ENCODE data around the gene BMP8A.
"Not testable (repeated sequence)": the region's sequence is repeated elsewhere in the genome, so short reads cannot be mapped to it uniquely, and the experiment has no call there.

BMP8A gene

GRCh38 chr1:39484564-39484963 lies 6.9 kb upstream of the BMP8A start:
- no peak for DNase-seq

DNA sequence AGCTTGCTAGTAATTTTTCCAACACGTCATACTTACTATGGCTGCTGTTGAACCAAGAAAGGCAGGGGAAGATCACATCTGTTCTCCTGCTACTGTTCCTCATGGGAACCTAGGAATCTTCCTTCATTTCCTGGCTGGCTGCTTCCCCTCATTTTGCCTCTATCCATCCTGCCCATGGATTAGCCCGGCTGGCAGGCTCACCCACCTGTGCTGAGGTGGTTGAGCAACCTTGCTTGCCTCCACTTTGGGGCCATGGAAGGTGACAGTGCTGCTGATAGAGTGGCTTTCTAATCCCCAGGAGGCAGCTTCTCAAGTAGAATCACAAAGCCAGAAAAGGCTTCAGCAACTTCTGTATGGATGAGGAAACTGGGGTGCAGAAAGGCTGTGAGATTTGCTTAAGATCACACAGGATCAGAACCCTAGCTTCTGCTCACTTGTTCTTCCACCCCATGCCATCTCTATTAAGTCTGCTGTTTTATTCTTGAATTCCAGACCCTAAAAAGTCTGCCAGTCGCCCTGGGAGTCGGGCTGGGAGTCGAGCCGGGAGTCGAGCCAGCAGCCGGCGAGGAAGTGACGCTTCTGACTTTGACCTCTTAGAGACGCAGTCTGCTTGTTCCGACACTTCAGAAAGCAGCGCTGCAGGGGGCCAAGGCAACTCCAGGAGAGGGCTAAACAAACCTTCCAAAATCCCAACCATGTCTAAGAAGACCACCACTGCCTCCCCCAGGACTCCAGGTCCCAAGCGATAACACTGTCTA lies 6.2 kb upstream of the BMP8A start:
- DNase-seq, result no peak

GRCh38 chr1:39488012-39488545 lies 3.4 kb upstream of the BMP8A start:
- no peak for DNase-seq

DNA sequence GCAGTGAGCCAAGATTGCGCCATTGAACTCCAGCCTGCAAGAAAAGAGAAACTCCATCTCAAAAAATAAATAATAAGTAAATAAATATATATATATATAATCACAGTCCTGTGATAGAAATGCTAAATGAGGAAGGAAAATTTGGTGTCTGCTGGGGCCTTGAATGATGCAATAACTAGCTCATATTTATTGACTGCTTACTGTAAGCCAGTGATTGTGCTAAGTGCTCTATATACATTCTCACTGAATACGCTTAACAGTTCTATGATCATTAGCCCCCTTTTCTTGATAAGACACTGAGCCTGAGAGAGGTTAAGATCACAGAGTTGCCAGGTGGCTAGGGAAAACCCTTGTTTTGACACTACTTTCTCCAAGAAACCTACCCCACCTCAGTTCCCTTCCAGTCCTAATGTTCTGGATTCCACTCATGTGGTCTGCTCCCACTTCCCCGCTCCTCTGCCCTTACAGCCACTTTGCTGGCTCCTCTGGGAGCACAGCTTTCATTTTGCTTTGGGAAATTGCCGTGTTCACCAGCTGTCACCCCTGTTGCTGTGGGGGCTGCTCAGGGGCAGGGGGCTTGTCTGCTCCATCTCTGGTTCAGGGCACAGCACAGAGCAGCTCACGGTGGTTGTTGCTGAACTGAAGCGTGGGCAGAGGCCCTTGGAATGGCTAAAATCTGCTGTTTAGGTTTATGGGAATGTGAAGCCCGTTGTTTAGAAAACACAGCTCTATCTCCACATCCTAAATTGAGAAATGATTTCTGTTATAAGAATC lies 2.5 kb upstream of the BMP8A start:
- DNase-seq, result no peak

GRCh38 chr1:39489567-39490239 lies 1.7 kb upstream of the BMP8A start:
- no peak for DNase-seq

GRCh38 chr1:39490596-39491145 lies 765 bp upstream of the BMP8A start:
- no peak for DNase-seq

GRCh38 chr1:39492118-39493042 lies 944 bp downstream of the BMP8A start:
- not testable (repeated sequence) for DNase-seq

- not testable (repeated sequence) for DNase-seq
Observed at GRCh38 chr1:39493043-39493810, 1.8 kb downstream of the BMP8A start.

DNA sequence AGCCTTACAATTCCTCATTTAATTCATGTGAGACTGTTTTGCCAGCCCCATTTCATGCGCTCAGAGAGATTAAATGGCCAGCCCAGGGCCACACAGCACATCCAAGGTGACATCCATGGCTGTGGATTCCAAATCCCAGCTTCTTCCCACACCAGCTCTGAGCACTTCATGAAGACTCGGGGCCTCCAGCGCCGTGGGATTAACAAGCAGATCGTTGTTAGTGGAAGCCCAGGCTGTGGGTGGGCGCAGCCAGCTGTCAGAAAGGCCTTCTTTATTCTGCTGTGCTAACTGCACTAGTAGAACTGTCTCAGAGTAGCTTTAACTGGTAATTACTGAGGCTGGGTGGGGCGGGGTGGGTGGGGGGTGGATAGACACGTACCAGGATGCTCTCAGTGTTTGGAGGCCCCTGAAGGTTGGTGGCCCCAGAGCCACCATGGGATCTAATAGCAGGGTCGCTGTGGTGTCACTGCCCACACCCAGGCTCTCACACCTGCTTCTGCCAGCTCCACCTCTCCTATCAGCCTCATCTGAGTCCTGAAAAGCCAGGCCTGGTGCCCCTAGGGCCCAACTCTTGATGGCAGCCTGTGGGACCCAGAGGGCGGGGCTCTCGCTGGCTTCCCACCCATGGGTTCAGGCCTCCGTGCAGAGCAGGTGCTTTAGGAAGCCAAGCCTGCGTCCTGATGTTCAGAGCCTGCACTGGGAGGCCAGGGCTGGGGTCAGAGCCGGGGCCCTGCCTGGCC lies 3.4 kb downstream of the BMP8A start:
- DNase-seq, result no peak

- DNase-seq, result not testable (repeated sequence)
Observed at GRCh38 chr1:39496520-39496919, 5.1 kb downstream of the BMP8A start.

DNA sequence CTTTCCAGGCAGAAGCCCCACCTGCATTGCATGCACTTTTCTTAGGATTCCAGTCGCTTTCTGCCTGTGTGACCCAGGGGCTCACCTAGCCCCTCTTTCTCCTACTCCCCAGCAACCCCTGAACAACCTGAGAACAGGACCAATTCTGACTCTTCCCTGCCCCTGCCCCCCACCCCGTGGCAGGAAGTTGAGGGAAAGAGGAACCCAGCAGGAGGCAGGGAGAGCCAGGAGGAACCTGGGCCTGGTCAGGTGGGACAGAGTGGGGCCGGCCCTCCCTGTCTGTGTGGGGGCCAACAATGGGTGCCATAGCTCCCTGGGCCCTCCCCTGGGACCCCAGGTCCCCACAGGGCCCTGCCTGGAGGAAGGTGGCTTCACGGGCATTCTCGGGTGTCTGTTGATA lies 6.1 kb downstream of the BMP8A start:
- DNase-seq, result no peak

GRCh38 chr1:39498096-39498710 lies 6.8 kb downstream of the BMP8A start:
- not testable (repeated sequence) for DNase-seq

GRCh38 chr1:39498821-39499220 lies 7.4 kb downstream of the BMP8A start:
- DNase-seq, result not testable (repeated sequence)

- DNase-seq, result no peak
Observed at GRCh38 chr1:39499668-39500067, 8.2 kb downstream of the BMP8A start.

DNA sequence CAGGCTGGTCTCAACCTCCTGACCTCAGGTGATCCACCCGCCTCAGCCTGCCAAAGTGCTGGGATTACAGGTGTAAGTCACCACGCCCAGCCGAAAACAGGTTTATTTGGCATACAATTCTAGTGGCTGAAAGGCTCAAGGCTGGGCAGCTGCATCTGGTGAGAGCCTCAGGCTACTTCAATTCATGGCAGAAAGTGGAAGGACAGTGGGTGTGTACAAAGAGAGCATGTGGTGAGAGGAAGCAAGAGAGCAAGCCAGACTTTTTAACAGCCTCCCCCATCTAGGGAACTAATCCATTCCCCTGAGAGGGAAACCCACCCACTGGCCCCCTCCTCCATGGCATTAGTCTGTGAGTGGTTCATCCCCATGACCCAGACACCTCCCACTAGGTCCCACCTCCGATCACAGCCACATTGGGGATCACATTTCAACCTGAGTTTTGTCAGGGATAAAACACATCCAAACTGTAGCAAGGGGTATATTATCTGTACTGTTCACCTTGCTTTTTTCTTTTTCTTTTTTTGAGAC lies 9.5 kb downstream of the BMP8A start:
- DNase-seq, result no peak

DNA sequence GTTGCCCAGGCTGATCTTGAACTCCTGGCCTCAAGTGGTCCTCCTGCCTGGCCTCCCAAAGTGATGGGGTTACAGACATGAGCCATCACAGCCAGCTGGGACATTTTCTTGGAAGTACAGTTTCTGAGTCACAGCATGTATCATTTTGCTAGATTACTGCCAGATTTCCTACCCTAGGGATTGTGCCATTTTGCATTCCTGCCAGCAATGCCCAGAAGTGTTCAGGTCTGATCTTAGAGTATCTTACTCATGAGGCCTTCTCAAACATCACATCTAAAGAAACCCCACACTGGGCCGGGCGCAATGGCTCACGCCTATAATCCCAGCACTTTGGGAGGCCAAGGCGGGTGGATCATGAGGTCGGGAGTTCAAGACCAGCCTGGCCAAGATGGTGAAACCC lies 10.2 kb downstream of the BMP8A start:
- no peak for DNase-seq

DNA sequence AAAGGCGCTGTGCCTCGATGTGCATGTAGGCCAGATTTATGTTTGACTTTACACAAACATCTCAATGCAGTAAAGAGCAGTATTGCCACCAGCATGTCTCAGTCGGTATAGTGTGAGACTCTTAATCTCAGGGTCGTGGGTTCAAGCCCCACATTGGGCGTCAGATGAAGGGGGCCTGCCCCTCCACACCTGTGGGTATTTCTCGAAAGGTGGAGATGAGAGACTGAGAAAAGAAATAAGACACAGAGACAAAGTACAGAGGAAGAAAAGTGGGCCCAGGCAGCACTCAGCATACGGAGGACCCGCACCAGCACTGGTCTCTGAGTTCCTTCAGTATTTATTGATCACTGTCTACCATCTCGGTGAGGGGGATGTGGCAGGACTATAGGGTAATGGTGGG lies 13.0 kb downstream of the BMP8A start:
- not testable (repeated sequence) for DNase-seq

GRCh38 chr1:39505289-39505688 lies 13.9 kb downstream of the BMP8A start:
- no peak for DNase-seq

- DNase-seq, result no peak
Observed at GRCh38 chr1:39507230-39507928, 15.9 kb downstream of the BMP8A start.

All from NCI-H526 treated with DMSO at 0.1 percent for 48 hours (cell line).